ENCODE data around the gene TCN2. TPM values are rescaled to one million over a fixed set of nuclear protein-coding genes. Genes with fewer than 3 reads are reported as not detected.
"Not testable (repeated sequence)": the region's sequence is repeated elsewhere in the genome, so short reads cannot be mapped to it uniquely, and the experiment has no call there.

Gene TCN2
- total RNA-seq, result 14.6 TPM
- long read RNA-seq, transcript TCN2-201 (9 exons, 2,535 nt), result major isoform, 7 of 11 reads
- long read RNA-seq, partial matches to known transcripts, result 3 of 11 reads
- long read RNA-seq, other reads (novel, unspliced or antisense), result 1 of 11 reads

GRCh38 chr22:30606455-30607299 lies at the start of gene TCN2:
Gene TCN2 (plus strand): TSS chr22:30607174. CDS start chr22:30607332, 158 bp downstream.
- DNase-seq (peak; percentile 72), ATAC-seq (peak; percentile 85)
- intact Hi-C loops (cut with micrococcal nuclease), result no loop called here

- DNase-seq, result no peak
- no peak for ATAC-seq
Observed at GRCh38 chr22:30557243-30557642, 49.7 kb upstream of the TCN2 start.

DNA sequence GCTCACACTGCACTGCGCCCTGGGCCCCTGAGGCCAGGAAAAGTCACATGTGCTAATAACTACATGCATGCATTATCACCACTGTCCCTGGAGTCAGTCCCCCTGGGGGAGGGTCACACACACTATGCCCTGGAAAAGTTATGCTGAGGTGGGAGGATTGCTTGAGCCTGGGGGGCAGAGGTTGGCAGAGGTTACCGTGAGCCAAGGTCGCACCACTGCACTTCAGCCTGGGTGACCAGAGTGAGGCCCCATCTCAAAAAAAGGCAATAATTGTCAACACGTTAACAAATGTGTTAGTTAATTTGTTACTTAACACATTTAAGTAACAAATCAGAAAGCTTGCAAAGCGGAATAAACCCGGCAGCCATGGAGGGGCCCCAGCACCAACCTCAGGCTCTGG lies 47.1 kb upstream of the TCN2 start:
- no peak for DNase-seq
- intact Hi-C loops (cut with micrococcal nuclease), result no loop called here
- ATAC-seq, result no peak

More at GRCh38 chr22:30557243-30557642, 49.7 kb upstream of the TCN2 start:
- intact Hi-C loops (cut with micrococcal nuclease), result no loop called here

DNA sequence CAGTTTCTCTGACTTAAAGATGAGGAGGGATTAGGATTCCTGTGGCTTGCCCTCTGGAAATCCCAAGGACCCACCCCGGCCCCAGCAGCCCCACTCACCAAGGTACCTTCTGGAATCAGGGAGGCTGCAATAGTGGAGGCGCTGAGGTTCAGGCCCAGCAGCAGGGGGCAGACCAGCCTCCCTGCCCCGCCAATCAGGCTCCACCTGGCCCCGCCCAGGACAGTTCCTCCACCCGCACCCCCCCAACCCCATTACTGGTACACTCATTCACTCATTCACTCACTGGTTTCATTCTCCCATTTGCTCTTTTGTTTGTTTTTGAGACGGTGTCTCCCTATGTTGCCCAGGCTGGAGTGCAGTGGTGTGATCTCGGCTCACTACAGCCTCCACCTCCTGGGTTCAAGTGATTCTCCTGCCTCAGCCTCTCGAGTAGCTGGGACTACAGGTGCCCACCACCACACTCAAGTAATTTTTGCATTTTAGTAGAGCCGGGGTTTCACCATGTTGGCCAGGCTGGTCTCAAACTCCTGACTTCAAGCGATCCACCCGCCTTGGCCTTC lies 46.3 kb upstream of the TCN2 start:
- ATAC-seq; DNase-seq; intact Hi-C loops (cut with micrococcal nuclease): not testable (repeated sequence)

DNA sequence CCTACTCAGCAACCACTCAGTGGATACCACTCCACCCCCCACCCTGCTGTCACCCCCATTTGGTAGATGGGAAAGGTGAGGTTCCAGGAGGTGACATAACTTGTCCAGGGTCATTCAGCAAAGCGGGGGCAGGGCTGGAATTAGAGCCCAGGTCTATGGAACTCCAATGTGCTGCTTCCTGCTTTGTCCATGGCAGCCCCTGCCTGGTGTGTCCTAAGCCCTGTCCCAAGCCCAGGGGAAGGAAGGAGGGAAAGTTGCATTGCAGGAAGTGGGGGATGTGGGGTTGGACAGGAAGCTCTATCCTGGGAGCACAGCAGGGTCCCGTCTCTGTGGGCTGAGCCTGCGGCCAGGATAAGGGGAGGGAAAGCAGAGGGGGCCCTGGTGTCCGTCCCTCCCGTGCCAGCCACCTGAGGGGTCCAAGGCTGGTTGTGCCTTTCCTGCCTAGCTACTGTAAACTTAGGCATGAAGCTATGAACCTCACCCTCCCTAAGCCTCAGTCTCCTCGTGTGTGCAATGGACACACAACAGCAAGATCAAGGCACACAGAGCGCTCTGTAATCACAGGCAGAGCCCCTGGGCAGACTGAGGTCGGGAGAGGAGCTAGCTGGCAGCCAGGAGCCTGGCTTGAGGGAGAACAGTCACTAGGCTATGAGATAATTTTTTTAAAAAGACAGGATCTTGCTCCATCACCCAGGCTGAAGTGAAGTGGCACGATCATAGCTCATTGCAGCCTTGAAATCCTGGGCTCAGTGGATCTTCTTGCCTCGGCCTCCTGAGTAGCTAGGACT lies 45.4 kb upstream of the TCN2 start:
- DNase-seq (no peak), ATAC-seq (no peak)
- intact Hi-C loops (cut with micrococcal nuclease), result no loop called here

DNA sequence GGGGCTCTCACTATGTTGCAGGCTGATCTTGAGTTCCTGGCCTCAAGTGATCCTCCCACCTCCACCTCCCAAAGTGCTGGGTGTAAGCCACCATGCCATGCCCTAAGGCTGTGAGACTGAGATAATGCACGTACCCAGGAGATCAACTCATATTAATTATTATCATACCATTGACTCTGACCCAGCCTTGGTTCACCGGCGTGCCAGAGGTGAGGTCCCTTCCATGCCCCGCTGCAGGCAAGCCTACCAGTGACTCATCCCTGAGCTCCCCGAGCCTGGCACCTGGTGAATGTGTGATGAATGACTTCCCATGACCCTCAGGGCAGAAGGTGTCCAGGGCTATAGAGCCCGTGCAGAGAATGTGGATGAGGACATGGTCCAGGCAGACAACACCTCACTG lies 44.6 kb upstream of the TCN2 start:
- DNase-seq (no peak), ATAC-seq (no peak)
- intact Hi-C loops (cut with micrococcal nuclease), result no loop called here

- intact Hi-C loops (cut with micrococcal nuclease), result no loop called here
- ATAC-seq, result no peak
- DNase-seq, result no peak
Observed at GRCh38 chr22:30564045-30564760, 42.8 kb upstream of the TCN2 start.

- intact Hi-C loops (cut with micrococcal nuclease), result no loop called here
- no peak for DNase-seq
- ATAC-seq, result no peak
Observed at GRCh38 chr22:30564761-30565119, 42.2 kb upstream of the TCN2 start.

DNA sequence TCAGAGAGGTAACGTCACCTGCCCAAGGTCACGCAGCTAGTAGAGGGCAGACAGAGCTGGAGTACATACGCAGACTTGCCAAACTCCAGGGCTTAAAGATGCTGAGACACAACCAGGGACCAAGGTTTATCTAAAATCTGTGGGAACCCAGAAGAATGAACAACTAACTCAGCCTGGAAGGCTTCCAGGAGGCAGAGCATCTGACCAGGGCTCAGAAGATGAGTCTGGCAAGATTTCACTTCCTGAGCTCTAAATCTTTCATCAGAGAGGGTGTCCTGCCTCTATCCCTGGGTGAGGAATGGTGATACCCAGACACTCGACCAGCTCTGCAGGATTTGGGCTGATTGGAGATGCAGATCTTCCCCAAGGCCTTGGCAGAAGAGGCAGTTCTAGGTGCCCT lies 41.6 kb upstream of the TCN2 start:
- ATAC-seq (no peak), DNase-seq (no peak)
- intact Hi-C loops (cut with micrococcal nuclease), result no loop called here

- DNase-seq (no peak), ATAC-seq (no peak)
- intact Hi-C loops (cut with micrococcal nuclease), result no loop called here
Observed at GRCh38 chr22:30566125-30566524, 40.8 kb upstream of the TCN2 start.

DNA sequence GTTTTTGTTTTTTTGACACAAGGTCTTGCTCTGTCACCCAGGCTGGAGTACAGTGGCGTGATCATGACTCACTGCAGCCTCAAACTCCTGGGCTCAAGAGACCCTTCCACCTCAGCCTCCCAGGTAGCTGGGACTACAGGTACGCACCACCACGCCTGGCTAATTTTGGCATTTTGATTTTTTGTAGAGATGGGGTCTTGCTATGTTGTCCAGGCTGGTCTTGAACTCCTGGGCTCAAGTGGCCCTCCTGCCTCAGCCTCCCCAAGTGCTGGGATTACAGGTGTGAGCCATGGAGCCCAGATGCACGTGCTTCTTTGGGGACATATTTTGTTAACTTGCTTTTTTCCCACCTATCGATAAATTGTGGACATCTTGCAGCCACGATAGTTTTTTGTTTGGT lies 39.7 kb upstream of the TCN2 start:
- DNase-seq; ATAC-seq; intact Hi-C loops (cut with micrococcal nuclease): not testable (repeated sequence)

GRCh38 chr22:30568137-30568805 lies 38.7 kb upstream of the TCN2 start:
- ATAC-seq, result no peak
- intact Hi-C loops (cut with micrococcal nuclease), result no loop called here
- no peak for DNase-seq

DNA sequence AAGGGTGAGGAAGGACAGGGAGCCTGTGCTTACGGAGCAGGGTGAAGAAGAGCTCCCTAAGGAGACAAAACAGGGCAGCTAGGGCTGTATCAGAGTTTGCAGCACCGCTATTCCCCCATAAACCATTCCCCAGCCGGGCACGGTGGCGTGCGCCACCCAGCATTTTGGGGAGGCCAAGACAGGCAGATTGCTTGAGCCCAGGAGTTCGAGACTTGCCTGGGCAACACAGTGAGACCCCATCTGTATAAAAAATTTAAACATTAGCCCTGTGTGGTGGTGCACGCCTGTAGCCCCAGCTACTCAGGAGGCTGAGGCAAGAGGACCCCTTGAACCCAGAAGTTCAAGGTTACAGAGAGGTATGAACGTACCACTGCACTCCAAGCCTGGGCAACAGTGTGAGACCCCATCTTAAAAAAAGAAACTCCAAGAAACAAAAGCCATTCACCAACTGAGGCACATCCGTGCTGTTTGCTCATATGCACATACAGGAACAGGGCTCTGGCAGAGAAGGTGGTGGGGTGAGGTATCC lies 37.2 kb upstream of the TCN2 start:
- DNase-seq (peak; percentile 17), ATAC-seq (no peak)
- intact Hi-C loops (cut with micrococcal nuclease), result no loop called here

- DNase-seq (peak; percentile 3), ATAC-seq (no peak)
- intact Hi-C loops (cut with micrococcal nuclease), result no loop called here
Observed at GRCh38 chr22:30572210-30572609, 34.8 kb upstream of the TCN2 start.

DNA sequence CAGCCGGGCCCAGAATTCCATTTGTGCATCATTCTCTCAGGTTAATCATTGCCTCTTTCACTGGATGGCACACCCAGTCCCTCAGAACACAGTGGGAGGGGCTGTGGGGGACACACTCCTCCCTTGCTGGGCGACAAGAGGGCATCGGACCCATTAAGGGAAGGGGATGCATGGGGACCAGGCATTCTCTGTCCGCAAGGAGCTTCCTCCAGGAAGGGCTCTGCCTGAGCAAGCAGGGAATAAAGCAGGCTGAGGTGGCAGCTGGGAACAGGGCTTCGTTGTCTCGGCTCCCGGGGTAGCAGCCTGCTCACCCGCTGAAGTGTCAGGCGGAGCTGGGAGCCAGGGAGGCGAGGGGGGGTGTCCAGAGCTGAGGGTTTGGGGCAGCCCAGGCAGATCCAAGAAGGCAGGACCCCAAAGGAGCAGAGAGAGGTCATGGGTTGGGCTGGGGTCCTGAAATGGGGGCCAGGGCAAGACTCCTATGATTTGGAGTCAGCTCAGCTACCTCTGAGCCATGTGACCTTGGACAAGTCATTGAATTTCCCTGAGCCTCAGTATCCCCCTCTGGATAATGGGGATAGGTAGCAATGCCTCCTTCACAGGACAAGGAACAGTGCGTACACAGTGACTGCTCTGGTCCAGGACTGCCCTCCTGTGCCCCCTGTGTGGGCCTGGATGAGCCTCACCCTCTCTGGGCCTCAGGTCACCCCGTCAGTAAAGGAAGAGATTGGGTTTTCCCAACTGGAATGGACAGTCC lies 34.0 kb upstream of the TCN2 start:
- intact Hi-C loops (cut with micrococcal nuclease), result no loop called here
- no peak for ATAC-seq
- no peak for DNase-seq

- no peak for ATAC-seq
- no peak for DNase-seq
- intact Hi-C loops (cut with micrococcal nuclease), result no loop called here
Observed at GRCh38 chr22:30573594-30574094, 33.3 kb upstream of the TCN2 start.

GRCh38 chr22:30574095-30574981 lies 32.6 kb upstream of the TCN2 start, which contains the start of gene GAL3ST1:
Gene GAL3ST1 (minus strand): TSS chr22:30574665. CDS start chr22:30557392, 17,273 bp downstream.
- intact Hi-C loops (cut with micrococcal nuclease), result no loop called here
- DNase-seq (no peak), ATAC-seq (no peak)
